K562 (cell line): ENCODE data around the gene DBH. TPM values are rescaled to one million over a fixed set of nuclear protein-coding genes. Genes with fewer than 3 reads are reported as not detected.

ENCODE experiments used
- ATAC-seq: fragments of 200-7000 bp; cut with Tn5 transposase; 3 replicates; pipeline ENCODE4 v1.9.1; 2020; ENCODE audit warnings: moderate library complexity
- BruUV-seq: library from RNA; stranded (reverse); fragments of 400-500 nt; replicated peaks from 2 replicates; lab custom pipeline; 2021; lab: Mats Ljungman, UMichigan
- CTCF ChIA-PET: fragments of 300-600 bp; formaldehyde crosslinking; extraction: SDS; loops from one replicate; lab custom pipeline; 2021; ENCODE audit warnings: low intra/inter-chr PET ratio; lab: Yijun Ruan, JAX
- POLR2A ChIA-PET: fragments of 300-600, 350-650 bp; sonication (Branson Sonifier 250); formaldehyde crosslinking; extraction: SDS; loops from one replicate; lab custom pipeline; 2021; ENCODE audit warnings: antibody characterized with exemption, inconsistent platforms; lab: Yijun Ruan, JAX
- DNase-seq, 4 experiments: peaks; one replicate each; pipeline versions ENCODE4 v3.0.0 to v3.0.0-alpha.2; 2011 to 2018; ENCODE audit warnings: low spot score in 3 of 4, mixed read lengths in 3 of 4; ENCODE audit errors: extremely low read depth in 1 of 4
- FAIRE-seq: peaks from 2 replicates; lab custom pipeline; 2011; peaks lifted over from hg19 to GRCh38; lab: Jason Lieb, UNC
- H2AFZ ChIP-seq: 2 replicates; pipeline ENCODE4 v1.6.0; 2011; ENCODE audit warnings: low read depth, low read length, control low read depth, inconsistent platforms
- H3K27ac ChIP-seq: fragments of 200-600 bp; 3 replicates; pipeline ENCODE4 v1.8.0; 2011; ENCODE audit warnings: low read depth, mild to moderate bottlenecking, control low read depth, inconsistent platforms, low read length, moderate library complexity, mixed read lengths; ENCODE audit errors: extremely low read depth
- H3K27me3 ChIP-seq, 2 experiments: fragments of 300-600 bp in 1 of 2; 2 replicates in 1 of 2; 3 replicates in 1 of 2; pipeline versions ENCODE4 v1.6.0 to v1.8.0; 2011; ENCODE audit warnings: inconsistent platforms in 2 of 2, low read length in 2 of 2, mild to moderate bottlenecking in 1 of 2, mixed read lengths in 1 of 2, moderate library complexity in 1 of 2; ENCODE audit not compliant: control insufficient read depth in 2 of 2, insufficient read depth in 2 of 2
- H3K36me3 ChIP-seq: fragments of 300-600 bp; 3 replicates; pipeline ENCODE4 v1.8.0; 2011; ENCODE audit warnings: mild to moderate bottlenecking, low read length, inconsistent platforms; ENCODE audit not compliant: control insufficient read depth, insufficient read depth
- H3K4me1 ChIP-seq, 2 experiments: fragments of 200-600 bp in 1 of 2; replicated peaks in 1 of 2; 2 replicates in 1 of 2; 3 replicates in 1 of 2; pipeline versions ENCODE4 v1.5.1 to v1.8.0; 2011; ENCODE audit warnings: inconsistent platforms in 2 of 2, low read length in 2 of 2, mild to moderate bottlenecking in 1 of 2, mixed read lengths in 1 of 2, moderate library complexity in 1 of 2; ENCODE audit not compliant: control insufficient read depth in 2 of 2, insufficient read depth in 2 of 2
- H3K4me2 ChIP-seq: 2 replicates; pipeline ENCODE4 v1.6.1; 2011; ENCODE audit warnings: low read length, control low read depth, inconsistent platforms, mixed read lengths; ENCODE audit not compliant: insufficient read depth
- H3K4me3 ChIP-seq: fragments of 200-600 bp; sonication (generic), shearing (Covaris generic); 2 replicates; pipeline ENCODE4 v1.5.1; 2016; ENCODE audit warnings: control low read depth, inconsistent platforms
- H3K79me2 ChIP-seq: fragments of 200-600 bp; 3 replicates; pipeline ENCODE4 v1.8.0; 2011; ENCODE audit warnings: low read length, inconsistent platforms; ENCODE audit not compliant: control insufficient read depth, insufficient read depth
- H3K9ac ChIP-seq, 2 experiments: 2 replicates each; pipeline versions ENCODE4 v1.6.0 to v1.6.1; 2011; ENCODE audit warnings: low read depth in 2 of 2, low read length in 2 of 2, control low read depth in 1 of 2, inconsistent platforms in 1 of 2, mild to moderate bottlenecking in 1 of 2, mixed read lengths in 1 of 2; ENCODE audit not compliant: insufficient read depth in 1 of 2
- H3K9me1 ChIP-seq: one replicate; pipeline ENCODE4 v1.6.0; 2011; ENCODE audit warnings: inconsistent platforms, mild to moderate bottlenecking, low read length, moderate library complexity; ENCODE audit not compliant: control insufficient read depth, insufficient read depth
- H3K9me3 ChIP-seq: replicated peaks from 2 replicates; pipeline ENCODE4 v1.5.1; 2011; ENCODE audit warnings: low read depth, low read length, inconsistent platforms; ENCODE audit not compliant: control insufficient read depth, insufficient read depth
- H4K20me1 ChIP-seq: replicated peaks from 2 replicates; pipeline ENCODE4 v1.6.1; 2011; ENCODE audit warnings: low read length, inconsistent platforms, mixed read lengths; ENCODE audit not compliant: control insufficient read depth, insufficient read depth
- ATF2 ChIP-seq: sonication (generic); formaldehyde crosslinking; IDR thresholded peaks from 2 replicates; pipeline ENCODE4 v1.8.1; 2022; ENCODE audit warnings: missing genetic modification reagents
- BCOR ChIP-seq: fragments of 450-650 bp; IDR thresholded peaks from 2 replicates; pipeline ENCODE4 v1.6.1; 2016
- JUND ChIP-seq, 2 experiments: IDR thresholded peaks; 2 replicates in 1 of 2; 3 replicates in 1 of 2; pipeline ENCODE4 v1.6.1; 2011; ENCODE audit warnings: borderline replicate concordance in 2 of 2, low read depth in 2 of 2, low read length in 2 of 2, improper control_type of control experiment in 1 of 2, missing biosample characterization in 1 of 2, missing genetic modification characterization in 1 of 2, missing genetic modification reagents in 1 of 2
- KLF10 ChIP-seq: fragments of 250-450 bp; sonication (Bioruptor Pico); IDR thresholded peaks from 2 replicates; pipeline ENCODE4 v1.6.1; 2021; ENCODE audit warnings: matching md5 sums
- NUFIP1 ChIP-seq: fragments of 450-650 bp; IDR thresholded peaks from 2 replicates; pipeline ENCODE4 v1.6.1; 2018; ENCODE audit not compliant: partially characterized antibody
- SP1 ChIP-seq: sonication (generic); formaldehyde crosslinking; IDR thresholded peaks from 2 replicates; pipeline ENCODE4 v1.8.1; 2022; ENCODE audit warnings: mild to moderate bottlenecking, missing genetic modification reagents
- SREBF2 ChIP-seq: sonication (generic); formaldehyde crosslinking; IDR thresholded peaks from 2 replicates; pipeline ENCODE4 v1.4.0; 2020; ENCODE audit warnings: mild to moderate bottlenecking, missing genetic modification reagents
- TAF15 ChIP-seq: fragments of 200-400 bp; formaldehyde crosslinking; IDR thresholded peaks from 2 replicates; pipeline ENCODE4 v1.6.1; 2017; ENCODE audit warnings: mild to moderate bottlenecking, low read depth, low read length, moderate library complexity
- ZC3H11A ChIP-seq: IDR thresholded peaks from 2 replicates; pipeline ENCODE4 v1.6.1; 2012; ENCODE audit warnings: low read depth, low read length, improper control_type of control experiment
- ZNF184 ChIP-seq: sonication (generic); formaldehyde crosslinking; IDR thresholded peaks from 2 replicates; pipeline ENCODE4 v1.5.0; 2020; ENCODE audit warnings: missing genetic modification reagents
- ZNF316 ChIP-seq: fragments of 450-650 bp; IDR thresholded peaks from 2 replicates; pipeline ENCODE4 v1.6.1; 2016
- WGBS: fragments of 100-300 bp; shearing (Covaris generic); methylation state at CpG from one replicate; pipeline ENCODE4 v1.1.6; 2016; ENCODE audit warnings: low coverage, mixed read lengths; ENCODE audit not compliant: insufficient coverage; ENCODE audit errors: missing lambda C conversion rate; 5-methylcytosine and 5-hydroxymethylcytosine counted together
- in situ Hi-C: fragments of 300-500 bp; cut with MboI; formaldehyde crosslinking; loops from 4 replicates; pipeline ENCODE4 v1.15.0; 2018; ENCODE audit warnings: inconsistent platforms, mixed read lengths
- intact Hi-C: fragments of 100-400 bp; cut with micrococcal nuclease; formaldehyde crosslinking; loops from 2 replicates; pipeline ENCODE4 v1.14.2; 2022
- polyA plus RNA-seq, 8 experiments: library from polyadenylated mRNA; depleted of rRNA in 4 of 8; stranded (reverse) in 5 of 8; unstranded in 3 of 8; fragments of >200 nt; fragmentation: Nextera tagmentation in 2 of 8; fragmentation: Illumina TruSeq in 1 of 8; extraction: Ambion mirVana in 2 of 8; extraction: Trizol in 1 of 8; gene quantifications; 2 replicates each; pipeline versions ENCODE4 v1.2.1 to v1.2.3, GENCODE V29; 2011 to 2014; ENCODE audit warnings: inconsistent platforms in 1 of 8, missing spikeins in 1 of 8
- total RNA-seq, 7 experiments: library from RNA; depleted of rRNA in 6 of 7; stranded (reverse); fragments of >200 nt in 6 of 7; fragmentation: Illumina TruSeq in 2 of 7; extraction: Trizol in 2 of 7; gene quantifications; 2 replicates each; pipeline versions ENCODE4 v1.2.1 to v1.2.3, GENCODE V29; 2011 to 2021; ENCODE audit warnings: low replicate concordance in 1 of 7
- TF ChIP-seq, protein P1 (sequence below): sonication (generic); formaldehyde crosslinking; IDR thresholded peaks from 2 replicates; pipeline ENCODE4 v1.9.0; 2022; ENCODE audit warnings: mild to moderate bottlenecking, missing genetic modification reagents
- TF ChIP-seq, protein P2 (sequence below): sonication (generic); formaldehyde crosslinking; IDR thresholded peaks from 2 replicates; pipeline ENCODE4 v1.8.0; 2023; ENCODE audit warnings: mild to moderate bottlenecking, missing genetic modification reagents

The DBH gene
- total and polyA plus RNA-seq, 9 of the 15 experiments (the other 6 are each of a cell fraction or from before 2014, with no cell fraction given) = not detected

DNA sequence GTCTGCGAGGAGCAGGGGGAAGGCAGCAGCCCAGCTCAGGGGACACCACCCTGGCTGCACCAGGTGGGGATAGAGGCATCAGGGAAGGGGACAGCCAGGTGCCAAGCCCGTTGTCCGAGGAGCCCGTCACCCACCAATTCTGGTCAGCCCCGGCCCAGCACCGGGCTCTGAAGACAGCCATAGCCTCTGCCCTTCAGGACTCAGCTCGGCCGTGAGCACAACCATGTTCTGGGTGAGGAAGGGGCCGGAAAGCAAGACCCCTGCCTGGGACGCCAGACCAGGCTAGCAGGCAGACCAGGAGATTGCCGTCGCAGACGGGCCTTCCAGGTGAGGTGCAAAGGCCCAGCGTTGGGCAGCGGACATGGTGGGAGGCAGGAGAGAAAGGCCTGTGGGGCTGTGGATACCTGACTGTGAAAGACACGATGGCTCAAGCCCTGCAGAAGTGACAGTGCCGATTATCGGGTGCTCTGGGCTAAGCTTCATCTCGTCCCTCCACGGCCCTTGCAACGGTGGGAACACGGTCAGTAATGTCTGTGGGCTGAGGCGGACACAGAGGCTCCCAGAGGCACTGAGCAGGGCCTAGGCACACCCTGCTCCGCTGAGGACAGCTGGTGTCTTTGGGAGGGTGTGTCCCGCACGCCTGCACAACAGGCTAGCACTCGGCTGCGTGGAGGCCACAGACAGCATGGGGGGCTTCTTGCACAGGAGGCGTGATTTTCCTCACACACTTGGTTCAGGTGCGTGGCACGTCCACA lies 36.5 kb downstream of the DBH start:
- no TSS peak for BruUV-seq
- Histone ChIP-seq H3K27ac (no peak overlapping the region), H3K36me3 (no peaks in the 10 kb centered on the region), H4K20me1 (peaks cover 8% of the 10 kb centered on the region; the same call in 1 of the 2 replicates), H3K9me1 (no peaks in the 10 kb centered on the region), H3K9me3 (no peaks in the 10 kb centered on the region), H3K79me2 (no peaks in the 10 kb centered on the region), H3K4me2 (no peak overlapping the region), H3K27me3 (peaks cover 31 to 60% of the 10 kb centered on the region in 2 experiments), H3K9ac (no peak overlapping the region), H3K4me3 (no peak overlapping the region), H3K4me1 (no peaks in the 10 kb centered on the region; a peak in 1 of 5 replicates), H2AFZ (no peak overlapping the region)
- intact Hi-C loops (no loop called here), in situ Hi-C loops (no loop called here)
- no peak for FAIRE-seq
- WGBS = 3% methylated on average over 26 of the region's 31 CpGs
- no peak for ATAC-seq
- ChIA-PET CTCF (interaction anchor here (0.5 kb wide), 1 partner anchor 316 kb away, joined by 5 read pairs; no protein-coding TSS in a partner anchor), POLR2A (interaction anchor here (0.7 kb wide), 1 partner anchor 11 kb away, joined by 3 read pairs; no protein-coding TSS in a partner anchor)
- no peak for DNase-seq
- TF ChIP-seq SREBF2 (CRISPR knock-in tag) (no peak), JUND (IDR thresholded peaks at IDR 0.05; ENCODE audit: borderline replicate concordance, low read depth, low read length) (no peak), JUND (tag; IDR thresholded peaks at IDR 0.05; ENCODE audit: borderline replicate concordance, low read depth, low read length) (no peak), ZC3H11A (no peak), ATF2 (no peak), NUFIP1 (no peak), TAF15 (no peak), BCOR (no peak), KLF10 (CRISPR knock-in tag) (no peak), SP1 (CRISPR knock-in tag) (no peak), ZNF184 (CRISPR knock-in tag) (no peak), ZNF316 (no peak)
- TF ChIP-seq, protein P1, sequence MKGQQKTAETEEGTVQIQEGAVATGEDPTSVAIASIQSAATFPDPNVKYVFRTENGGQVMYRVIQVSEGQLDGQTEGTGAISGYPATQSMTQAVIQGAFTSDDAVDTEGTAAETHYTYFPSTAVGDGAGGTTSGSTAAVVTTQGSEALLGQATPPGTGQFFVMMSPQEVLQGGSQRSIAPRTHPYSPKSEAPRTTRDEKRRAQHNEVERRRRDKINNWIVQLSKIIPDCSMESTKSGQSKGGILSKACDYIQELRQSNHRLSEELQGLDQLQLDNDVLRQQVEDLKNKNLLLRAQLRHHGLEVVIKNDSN (CRISPR knock-in tag) = no peak
- TF ChIP-seq, protein P2, sequence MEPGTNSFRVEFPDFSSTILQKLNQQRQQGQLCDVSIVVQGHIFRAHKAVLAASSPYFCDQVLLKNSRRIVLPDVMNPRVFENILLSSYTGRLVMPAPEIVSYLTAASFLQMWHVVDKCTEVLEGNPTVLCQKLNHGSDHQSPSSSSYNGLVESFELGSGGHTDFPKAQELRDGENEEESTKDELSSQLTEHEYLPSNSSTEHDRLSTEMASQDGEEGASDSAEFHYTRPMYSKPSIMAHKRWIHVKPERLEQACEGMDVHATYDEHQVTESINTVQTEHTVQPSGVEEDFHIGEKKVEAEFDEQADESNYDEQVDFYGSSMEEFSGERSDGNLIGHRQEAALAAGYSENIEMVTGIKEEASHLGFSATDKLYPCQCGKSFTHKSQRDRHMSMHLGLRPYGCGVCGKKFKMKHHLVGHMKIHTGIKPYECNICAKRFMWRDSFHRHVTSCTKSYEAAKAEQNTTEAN (CRISPR knock-in tag) = no peak
